ENCODE measurements around the gene RNF112.
A peak's percentile ranks its signal among the peaks of the same experiment; 100 is the strongest.

Gene RNF112

GRCh38 chr17:19369846-19370492, 41.1 kb upstream of the RNF112 start:
- TF ChIP-seq CTCF (IDR thresholded peaks at IDR 0.05; ENCODE audit: extremely low read depth, missing control alignments) = no peak
- no peak for DNase-seq (ENCODE audit: low spot score)

GRCh38 chr17:19370493-19370960, 40.5 kb upstream of the RNF112 start:
- no peak for TF ChIP-seq CTCF (IDR thresholded peaks at IDR 0.05; ENCODE audit: extremely low read depth, missing control alignments)
- DNase-seq (ENCODE audit: low spot score) = peak; percentile 65

GRCh38 chr17:19371259-19372010, 39.6 kb upstream of the RNF112 start:
- no peak for TF ChIP-seq CTCF (IDR thresholded peaks at IDR 0.05; ENCODE audit: extremely low read depth, missing control alignments)
- DNase-seq (ENCODE audit: low spot score) = no peak

- no peak for DNase-seq (ENCODE audit: low spot score)
- no peak for TF ChIP-seq CTCF (IDR thresholded peaks at IDR 0.05; ENCODE audit: extremely low read depth, missing control alignments)
These were observed 39.0 kb upstream of the RNF112 start for GRCh38 chr17:19372011-19372370.

GRCh38 chr17:19372439-19372838, 38.6 kb upstream of the RNF112 start:
- TF ChIP-seq CTCF (IDR thresholded peaks at IDR 0.05; ENCODE audit: extremely low read depth, missing control alignments) = no peak
- DNase-seq (ENCODE audit: low spot score) = no peak

GRCh38 chr17:19372866-19373504, 38.0 kb upstream of the RNF112 start:
- DNase-seq (ENCODE audit: low spot score) = no peak
- TF ChIP-seq CTCF (IDR thresholded peaks at IDR 0.05; ENCODE audit: extremely low read depth, missing control alignments) = no peak

- no peak for TF ChIP-seq CTCF (IDR thresholded peaks at IDR 0.05; ENCODE audit: extremely low read depth, missing control alignments)
- DNase-seq (ENCODE audit: low spot score) = no peak
These were observed 36.9 kb upstream of the RNF112 start for GRCh38 chr17:19374136-19374535.

Measured in GM20000 (cell line).